Measurements from ENCODE around the gene GPR137C.

DNA sequence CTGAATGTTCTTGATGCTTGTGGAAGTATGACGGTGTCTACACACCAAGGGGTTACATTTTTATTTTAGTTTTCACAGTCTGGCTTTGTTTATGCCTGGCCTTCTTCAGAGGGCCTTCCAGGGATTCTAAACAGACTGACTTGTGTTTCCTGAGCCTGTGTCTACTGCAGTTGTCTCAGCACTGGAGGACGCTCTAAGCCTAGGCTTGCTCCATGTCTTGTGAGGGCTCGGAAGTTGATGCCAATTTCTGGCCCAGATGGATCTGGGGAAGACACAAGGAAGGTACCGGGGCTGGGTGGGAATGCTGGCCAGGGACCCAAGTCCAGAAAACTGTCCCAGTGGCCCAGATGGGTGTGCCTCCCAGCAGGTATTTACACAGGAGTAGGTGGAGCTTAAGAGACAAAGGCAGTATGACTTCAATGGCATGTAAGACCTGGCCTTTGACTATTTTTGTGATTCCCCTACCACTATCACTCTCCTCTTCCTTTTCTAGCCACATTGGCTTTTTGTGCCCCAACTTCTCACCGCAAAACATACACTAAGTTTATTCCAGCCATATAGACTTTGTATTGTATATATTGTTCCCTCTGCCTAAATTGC, 56.9 kb downstream of the GPR137C start:
- TF ChIP-seq, protein P1, sequence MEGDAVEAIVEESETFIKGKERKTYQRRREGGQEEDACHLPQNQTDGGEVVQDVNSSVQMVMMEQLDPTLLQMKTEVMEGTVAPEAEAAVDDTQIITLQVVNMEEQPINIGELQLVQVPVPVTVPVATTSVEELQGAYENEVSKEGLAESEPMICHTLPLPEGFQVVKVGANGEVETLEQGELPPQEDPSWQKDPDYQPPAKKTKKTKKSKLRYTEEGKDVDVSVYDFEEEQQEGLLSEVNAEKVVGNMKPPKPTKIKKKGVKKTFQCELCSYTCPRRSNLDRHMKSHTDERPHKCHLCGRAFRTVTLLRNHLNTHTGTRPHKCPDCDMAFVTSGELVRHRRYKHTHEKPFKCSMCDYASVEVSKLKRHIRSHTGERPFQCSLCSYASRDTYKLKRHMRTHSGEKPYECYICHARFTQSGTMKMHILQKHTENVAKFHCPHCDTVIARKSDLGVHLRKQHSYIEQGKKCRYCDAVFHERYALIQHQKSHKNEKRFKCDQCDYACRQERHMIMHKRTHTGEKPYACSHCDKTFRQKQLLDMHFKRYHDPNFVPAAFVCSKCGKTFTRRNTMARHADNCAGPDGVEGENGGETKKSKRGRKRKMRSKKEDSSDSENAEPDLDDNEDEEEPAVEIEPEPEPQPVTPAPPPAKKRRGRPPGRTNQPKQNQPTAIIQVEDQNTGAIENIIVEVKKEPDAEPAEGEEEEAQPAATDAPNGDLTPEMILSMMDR (IDR thresholded peaks at IDR 0.05): no peak
- TF ChIP-seq EP300 (IDR thresholded peaks at IDR 0.05) (no peak), POLR2A (IDR thresholded peaks at IDR 0.05; ENCODE audit: low read depth) (no peak)
